ENCODE measurements around the gene NLRP1. TPM values are rescaled to one million over a fixed set of nuclear protein-coding genes. Genes with fewer than 3 reads are reported as not detected.

The NLRP1 gene
- total and polyA plus RNA-seq, 2 of the 13 experiments (the other 11 are each of a cell fraction or from before 2014, with no cell fraction given), result 3.4 to 3.7 TPM

- TF ChIP-seq ZBTB3 (CRISPR knock-in tag; IDR thresholded peaks at IDR 0.05; ENCODE audit: borderline replicate concordance, low read depth) (no peak), ZBED4 (CRISPR knock-in tag; IDR thresholded peaks at IDR 0.05; ENCODE audit: borderline replicate concordance) (peak; percentile 70; the same call in 1 of the 2 replicates), HMGA1 (CRISPR knock-in tag; conservative IDR thresholded peaks at IDR 0.05) (no peak), ELF3 (CRISPR knock-in tag; IDR thresholded peaks at IDR 0.05) (peak; percentile 60), ARNTL (CRISPR knock-in tag; IDR thresholded peaks at IDR 0.05) (no peak), ZNF121 (CRISPR knock-in tag; IDR thresholded peaks at IDR 0.05) (no peak), NPAS2 (CRISPR knock-in tag; IDR thresholded peaks at IDR 0.05; ENCODE audit: borderline replicate concordance) (no peak), ZNF577 (CRISPR knock-in tag; IDR thresholded peaks at IDR 0.05; ENCODE audit: borderline replicate concordance, low read depth) (no peak), ZMYM4 (CRISPR knock-in tag; IDR thresholded peaks at IDR 0.05) (no peak), SRY (CRISPR knock-in tag; IDR thresholded peaks at IDR 0.05) (no peak), NRL (CRISPR knock-in tag; IDR thresholded peaks at IDR 0.05; ENCODE audit: borderline replicate concordance) (no peak), MEIS2 (CRISPR knock-in tag; IDR thresholded peaks at IDR 0.05) (no peak), CENPT (CRISPR knock-in tag; IDR thresholded peaks at IDR 0.05; ENCODE audit: low read depth) (no peak), CHD4 (IDR thresholded peaks at IDR 0.05; ENCODE audit: borderline replicate concordance, low read length) (no peak), GPBP1L1 (CRISPR knock-in tag; IDR thresholded peaks at IDR 0.05) (no peak), JUND (CRISPR knock-in tag; IDR thresholded peaks at IDR 0.05) (peak; percentile 93), ZNF770 (CRISPR knock-in tag; IDR thresholded peaks at IDR 0.05) (no peak), PRDM15 (CRISPR knock-in tag; IDR thresholded peaks at IDR 0.05) (no peak), HIVEP1 (CRISPR knock-in tag; IDR thresholded peaks at IDR 0.05) (no peak)
These were observed 68.1 kb downstream of the NLRP1 start (continued) for GRCh38 chr17:5516060-5516792.

All from HepG2 (cell line).